MM.1S (cell line): Measurements from ENCODE around the gene GPATCH3.
A peak's percentile ranks its signal among the peaks of the same experiment; 100 is the strongest.

Experiments used
- DNase-seq: peaks from one replicate; pipeline ENCODE4 v3.0.0-alpha.2; 2015
- H2AFZ ChIP-seq: fragments of 300-600 bp; sonication (generic); 2 replicates; pipeline ENCODE4 v1.6.0; 2016; ENCODE audit warnings: antibody characterized with exemption, low read length
- H3F3A ChIP-seq: fragments of 300-600 bp; sonication (generic); 2 replicates; pipeline ENCODE4 v1.6.1; 2016; ENCODE audit warnings: mild to moderate bottlenecking, antibody characterized with exemption, low read length, moderate library complexity, mixed read lengths; ENCODE audit not compliant: insufficient read depth
- H3K27ac ChIP-seq: fragments of 300-600 bp; sonication (generic); 2 replicates; pipeline ENCODE4 v1.5.1; 2016; ENCODE audit warnings: mild to moderate bottlenecking, low read length
- H3K27me3 ChIP-seq: fragments of 300-600 bp; sonication (generic); replicated peaks from 2 replicates; pipeline ENCODE4 v1.6.0; 2016; ENCODE audit warnings: low read length; ENCODE audit not compliant: insufficient read depth
- H3K36me3 ChIP-seq: fragments of 300-600 bp; sonication (generic); replicated peaks from 2 replicates; pipeline ENCODE4 v1.6.1; 2016; ENCODE audit warnings: mild to moderate bottlenecking, low read length, mixed read lengths; ENCODE audit not compliant: insufficient read depth
- H3K4me1 ChIP-seq: fragments of 300-600 bp; sonication (generic); 2 replicates; pipeline ENCODE4 v1.6.1; 2016; ENCODE audit warnings: low read length, mixed read lengths
- H3K4me2 ChIP-seq: fragments of 300-600 bp; sonication (generic); 2 replicates; pipeline ENCODE4 v1.6.0; 2016; ENCODE audit warnings: low read depth, low read length
- H3K4me3 ChIP-seq: fragments of 300-600 bp; sonication (generic); 2 replicates; pipeline ENCODE4 v1.5.1; 2016; ENCODE audit warnings: low read length, mixed read lengths
- H3K79me2 ChIP-seq: fragments of 300-600 bp; sonication (generic); 2 replicates; pipeline ENCODE4 v1.6.1; 2016; ENCODE audit warnings: mixed run types, low read length, mixed read lengths
- H3K9ac ChIP-seq: fragments of 300-600 bp; sonication (generic); 2 replicates; pipeline ENCODE4 v1.6.1; 2016; ENCODE audit warnings: low read length, mixed read lengths
- H3K9me2 ChIP-seq: fragments of 300-600 bp; sonication (generic); replicated peaks from 2 replicates; pipeline ENCODE4 v1.6.1; 2016; ENCODE audit warnings: mild to moderate bottlenecking, low read length, mixed read lengths; ENCODE audit not compliant: insufficient read depth
- H3K9me3 ChIP-seq: fragments of 300-600 bp; sonication (generic); replicated peaks from 2 replicates; pipeline ENCODE4 v1.6.1; 2016; ENCODE audit warnings: mild to moderate bottlenecking, low read length, mixed read lengths; ENCODE audit not compliant: insufficient read depth
- H4K20me1 ChIP-seq: fragments of 300-600 bp; sonication (generic); 2 replicates; pipeline ENCODE4 v1.6.1; 2016; ENCODE audit warnings: mild to moderate bottlenecking, low read length, moderate library complexity, mixed read lengths; ENCODE audit not compliant: insufficient read depth
- EZH2 ChIP-seq: fragments of 300-600 bp; sonication (generic); optimal IDR thresholded peaks from 2 replicates; pipeline ENCODE3; 2017; ENCODE audit warnings: low read depth, mild to moderate bottlenecking, antibody characterized with exemption, low read length, mixed read lengths
- EZH2phosphoT487 ChIP-seq: fragments of 300-600 bp; sonication (generic); IDR thresholded peaks from 2 replicates; pipeline ENCODE4 v1.6.1; 2018; ENCODE audit warnings: antibody characterized with exemption, low read length
- TF ChIP-seq, protein P1 (sequence below): fragments of 300-600 bp; sonication (generic); IDR thresholded peaks from 2 replicates; pipeline ENCODE4 v1.5.1; 2016; ENCODE audit warnings: antibody characterized with exemption, low read length, mixed read lengths

The GPATCH3 gene

DNA sequence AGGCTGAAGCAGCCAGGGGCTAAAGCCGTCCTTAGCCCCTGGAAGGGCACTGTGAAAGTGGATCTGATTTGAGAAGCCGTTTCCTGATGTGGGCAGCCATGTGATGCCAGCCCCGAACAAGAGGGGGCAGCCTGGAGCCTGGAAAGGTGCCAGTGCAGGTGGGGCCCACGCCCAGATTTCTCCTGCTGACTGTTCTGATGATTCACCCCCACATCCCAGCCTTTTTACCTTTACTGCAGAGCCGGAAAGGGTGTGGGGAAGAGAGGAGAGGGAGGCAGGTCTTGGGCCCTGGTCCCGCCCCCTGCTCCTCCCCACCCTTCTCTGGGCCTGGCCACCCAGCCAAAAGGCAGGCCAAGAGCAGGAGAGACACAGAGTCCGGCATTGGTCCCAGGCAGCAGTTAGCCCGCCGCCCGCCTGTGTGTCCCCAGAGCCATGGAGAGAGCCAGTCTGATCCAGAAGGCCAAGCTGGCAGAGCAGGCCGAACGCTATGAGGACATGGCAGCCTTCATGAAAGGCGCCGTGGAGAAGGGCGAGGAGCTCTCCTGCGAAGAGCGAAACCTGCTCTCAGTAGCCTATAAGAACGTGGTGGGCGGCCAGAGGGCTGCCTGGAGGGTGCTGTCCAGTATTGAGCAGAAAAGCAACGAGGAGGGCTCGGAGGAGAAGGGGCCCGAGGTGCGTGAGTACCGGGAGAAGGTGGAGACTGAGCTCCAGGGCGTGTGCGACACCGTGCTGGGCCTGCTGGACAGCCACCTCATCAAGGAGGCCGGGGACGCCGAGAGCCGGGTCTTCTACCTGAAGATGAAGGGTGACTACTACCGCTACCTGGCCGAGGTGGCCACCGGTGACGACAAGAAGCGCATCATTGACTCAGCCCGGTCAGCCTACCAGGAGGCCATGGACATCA, 37.2 kb downstream of the GPATCH3 start, which contains the start of gene SFN:
SFN (plus strand) TSS at position 369 of the 904 bp plus-strand sequence; CDS start at position 433, 64 bp downstream.
- Histone ChIP-seq H3K27me3 (no peaks in the 10 kb centered on the region), H3K9me3 (no peaks in the 10 kb centered on the region), H3K27ac (peak within 1 kb of the TSS; percentile 96; the same call in 1 of the 2 replicates), H4K20me1 (no peaks in the 10 kb centered on the region), H3K9ac (peak within 1 kb of the TSS; percentile 88; the same call in 1 of the 2 replicates), H3K4me3 (peak within 1 kb of the TSS; percentile 88), H3K4me2 (peak within 1 kb of the TSS; percentile 96), H3K36me3 (no peaks in the 10 kb centered on the region), H3F3A (peaks cover 39% of the 10 kb centered on the region), H3K9me2 (no peaks in the 10 kb centered on the region), H3K79me2 (no peaks in the 10 kb centered on the region), H3K4me1 (peaks cover 19% of the 10 kb centered on the region), H2AFZ (peak within 1 kb of the TSS; percentile 69)
- TF ChIP-seq EZH2phosphoT487, result no peak
- TF ChIP-seq, protein P1, sequence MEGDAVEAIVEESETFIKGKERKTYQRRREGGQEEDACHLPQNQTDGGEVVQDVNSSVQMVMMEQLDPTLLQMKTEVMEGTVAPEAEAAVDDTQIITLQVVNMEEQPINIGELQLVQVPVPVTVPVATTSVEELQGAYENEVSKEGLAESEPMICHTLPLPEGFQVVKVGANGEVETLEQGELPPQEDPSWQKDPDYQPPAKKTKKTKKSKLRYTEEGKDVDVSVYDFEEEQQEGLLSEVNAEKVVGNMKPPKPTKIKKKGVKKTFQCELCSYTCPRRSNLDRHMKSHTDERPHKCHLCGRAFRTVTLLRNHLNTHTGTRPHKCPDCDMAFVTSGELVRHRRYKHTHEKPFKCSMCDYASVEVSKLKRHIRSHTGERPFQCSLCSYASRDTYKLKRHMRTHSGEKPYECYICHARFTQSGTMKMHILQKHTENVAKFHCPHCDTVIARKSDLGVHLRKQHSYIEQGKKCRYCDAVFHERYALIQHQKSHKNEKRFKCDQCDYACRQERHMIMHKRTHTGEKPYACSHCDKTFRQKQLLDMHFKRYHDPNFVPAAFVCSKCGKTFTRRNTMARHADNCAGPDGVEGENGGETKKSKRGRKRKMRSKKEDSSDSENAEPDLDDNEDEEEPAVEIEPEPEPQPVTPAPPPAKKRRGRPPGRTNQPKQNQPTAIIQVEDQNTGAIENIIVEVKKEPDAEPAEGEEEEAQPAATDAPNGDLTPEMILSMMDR, result peak; percentile 79
- no peak for TF ChIP-seq EZH2
- DNase-seq, result peak; percentile 77

DNA sequence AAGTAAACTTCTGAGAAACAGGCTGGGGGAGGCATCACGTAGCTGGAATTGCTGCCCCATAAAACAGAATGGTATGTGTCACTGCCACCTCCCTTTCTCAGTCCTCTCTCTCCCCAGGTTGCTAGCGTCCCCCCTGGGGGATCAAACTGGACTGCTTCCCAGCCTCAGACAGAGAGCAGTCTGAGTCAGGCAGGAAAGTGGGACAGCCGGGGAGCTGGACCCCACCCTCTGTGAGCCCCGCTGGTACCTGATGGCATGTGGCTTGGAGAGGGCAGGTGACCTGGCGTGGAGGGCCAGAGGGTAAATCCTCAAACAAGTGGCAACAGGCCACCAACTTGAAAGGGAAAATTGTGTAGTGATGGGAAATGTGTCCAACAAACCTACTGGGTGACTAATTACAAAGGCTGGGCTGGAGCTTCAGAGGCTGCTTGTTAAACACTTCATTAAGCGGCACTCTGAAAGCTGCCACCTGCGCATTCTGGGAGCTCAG, 38.3 kb downstream of the GPATCH3 start:
- Histone ChIP-seq H3K27ac (no peak overlapping the region), H3K79me2 (no peaks in the 10 kb centered on the region), H3K9me2 (no peaks in the 10 kb centered on the region), H3K4me1 (peaks cover 19% of the 10 kb centered on the region), H3K9ac (peak overlapping the region; percentile 35; the same call in 1 of the 2 replicates), H4K20me1 (no peaks in the 10 kb centered on the region), H3K4me2 (peak overlapping the region; percentile 96; the same call in 1 of the 2 replicates), H3K27me3 (no peaks in the 10 kb centered on the region), H3K4me3 (no peak overlapping the region), H3K36me3 (no peaks in the 10 kb centered on the region), H3K9me3 (no peaks in the 10 kb centered on the region), H3F3A (peaks cover 39% of the 10 kb centered on the region), H2AFZ (peak overlapping the region; percentile 49; the same call in 1 of the 2 replicates)
- no peak for DNase-seq
- TF ChIP-seq, protein P1, result no peak
- no peak for TF ChIP-seq EZH2phosphoT487
- TF ChIP-seq EZH2, result no peak

DNA sequence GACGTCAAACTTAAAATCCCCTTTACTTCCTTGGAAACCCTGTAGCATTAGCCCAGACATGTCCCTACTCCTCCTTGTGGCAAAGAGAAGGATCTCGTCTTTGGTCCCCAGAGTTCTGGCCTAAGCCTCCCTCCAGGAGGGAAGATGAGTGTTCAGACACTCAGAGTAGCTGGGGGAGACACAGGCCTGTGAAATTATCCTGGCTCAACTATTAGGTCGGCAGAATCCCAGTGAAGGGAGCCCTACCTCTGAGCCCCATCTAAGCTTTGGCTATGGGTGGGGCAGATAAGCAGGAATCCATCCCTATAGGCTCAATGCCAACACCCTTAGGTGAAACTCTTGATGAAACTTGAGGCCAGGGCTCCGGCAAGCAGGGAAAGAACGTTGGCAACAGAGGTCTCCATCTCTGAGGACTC, 39.0 kb downstream of the GPATCH3 start:
- Histone ChIP-seq H3K36me3 (no peaks in the 10 kb centered on the region), H3F3A (peaks cover 39% of the 10 kb centered on the region), H3K27me3 (no peaks in the 10 kb centered on the region), H3K27ac (no peak overlapping the region), H4K20me1 (no peaks in the 10 kb centered on the region), H3K4me3 (no peak overlapping the region), H3K9me2 (no peaks in the 10 kb centered on the region), H2AFZ (no peak overlapping the region), H3K9me3 (no peaks in the 10 kb centered on the region), H3K79me2 (no peaks in the 10 kb centered on the region), H3K4me2 (no peak overlapping the region), H3K4me1 (peaks cover 19% of the 10 kb centered on the region), H3K9ac (no peak overlapping the region)
- TF ChIP-seq EZH2 (no peak), EZH2phosphoT487 (no peak)
- TF ChIP-seq, protein P1, result no peak
- DNase-seq, result no peak
